Measurements from ENCODE around the gene ALG9.

The ALG9 gene

DNA sequence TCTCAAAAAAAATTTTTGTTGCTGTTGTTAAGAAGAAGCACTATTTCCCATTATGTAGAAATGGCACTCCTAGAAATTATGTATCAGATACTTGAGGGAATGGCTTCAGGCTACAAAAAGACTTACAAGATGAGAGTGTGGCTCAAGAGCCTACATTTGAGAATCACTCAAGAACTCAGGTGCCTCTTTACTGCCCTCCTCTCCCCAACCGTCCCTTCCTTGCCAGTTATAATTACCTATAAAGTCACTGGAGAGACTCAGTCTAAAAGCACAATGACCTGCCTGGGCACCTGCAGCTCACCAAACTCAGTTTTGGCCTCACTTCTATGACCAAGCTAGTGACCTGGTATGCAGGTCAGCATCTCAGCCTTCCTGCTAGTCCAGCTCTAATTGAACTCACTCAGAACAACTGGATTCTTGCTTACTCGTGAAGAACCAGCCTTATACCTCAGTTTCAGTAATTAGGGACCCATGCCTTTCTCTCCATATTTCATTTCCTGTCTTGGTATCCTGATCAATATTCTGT is 63.3 kb downstream of the ALG9 start:
- TF ChIP-seq, protein P1, sequence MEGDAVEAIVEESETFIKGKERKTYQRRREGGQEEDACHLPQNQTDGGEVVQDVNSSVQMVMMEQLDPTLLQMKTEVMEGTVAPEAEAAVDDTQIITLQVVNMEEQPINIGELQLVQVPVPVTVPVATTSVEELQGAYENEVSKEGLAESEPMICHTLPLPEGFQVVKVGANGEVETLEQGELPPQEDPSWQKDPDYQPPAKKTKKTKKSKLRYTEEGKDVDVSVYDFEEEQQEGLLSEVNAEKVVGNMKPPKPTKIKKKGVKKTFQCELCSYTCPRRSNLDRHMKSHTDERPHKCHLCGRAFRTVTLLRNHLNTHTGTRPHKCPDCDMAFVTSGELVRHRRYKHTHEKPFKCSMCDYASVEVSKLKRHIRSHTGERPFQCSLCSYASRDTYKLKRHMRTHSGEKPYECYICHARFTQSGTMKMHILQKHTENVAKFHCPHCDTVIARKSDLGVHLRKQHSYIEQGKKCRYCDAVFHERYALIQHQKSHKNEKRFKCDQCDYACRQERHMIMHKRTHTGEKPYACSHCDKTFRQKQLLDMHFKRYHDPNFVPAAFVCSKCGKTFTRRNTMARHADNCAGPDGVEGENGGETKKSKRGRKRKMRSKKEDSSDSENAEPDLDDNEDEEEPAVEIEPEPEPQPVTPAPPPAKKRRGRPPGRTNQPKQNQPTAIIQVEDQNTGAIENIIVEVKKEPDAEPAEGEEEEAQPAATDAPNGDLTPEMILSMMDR (conservative IDR thresholded peaks at IDR 0.05; ENCODE audit: low read depth, low read length), result no peak
- Histone ChIP-seq H3K4me3 (IDR thresholded peaks at IDR 0.05; ENCODE audit: insufficient read depth, low read depth, low read length) (no peak overlapping the region), H3K79me2 (ENCODE audit: insufficient read depth, low read depth) (no peaks in the 10 kb centered on the region), H2AFZ (ENCODE audit: low read depth) (no peak overlapping the region), H3K27me3 (ENCODE audit: insufficient read depth, low read depth) (no peaks in the 10 kb centered on the region), H3K27ac (no peak overlapping the region), H3K4me2 (no peak overlapping the region; the same call in 1 of the 2 replicates), H3K36me3 (ENCODE audit: insufficient read depth) (no peaks in the 10 kb centered on the region), H3K9ac (no peak overlapping the region), H3K4me1 (ENCODE audit: low read depth, poor library complexity, severe bottlenecking) (peaks cover 38% of the 10 kb centered on the region), H4K20me1 (ENCODE audit: insufficient read depth) (no peaks in the 10 kb centered on the region)

DNA sequence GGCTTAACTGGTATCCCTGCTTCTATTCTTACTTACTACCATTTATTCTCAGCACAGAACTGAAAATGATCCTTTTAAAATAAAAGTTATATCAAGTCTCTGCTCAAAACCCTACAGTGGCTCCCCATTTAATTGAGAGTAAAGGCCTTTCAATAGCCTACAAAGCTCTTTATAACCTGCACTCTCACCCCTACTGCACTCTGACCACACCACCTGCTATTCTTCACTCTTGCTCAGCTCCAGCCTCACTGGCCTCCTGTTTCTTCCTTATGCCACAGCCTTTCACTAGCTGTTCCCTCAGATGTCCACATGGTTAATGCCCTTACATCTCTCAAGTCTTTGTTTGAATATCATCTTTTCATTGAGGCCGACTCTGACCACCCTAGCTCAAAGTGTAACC is 64.3 kb downstream of the ALG9 start:
- Histone ChIP-seq H3K27me3 (ENCODE audit: insufficient read depth, low read depth) (no peaks in the 10 kb centered on the region), H3K4me3 (IDR thresholded peaks at IDR 0.05; ENCODE audit: insufficient read depth, low read depth, low read length) (no peak overlapping the region), H4K20me1 (ENCODE audit: insufficient read depth) (no peaks in the 10 kb centered on the region), H3K4me2 (no peak overlapping the region), H3K9ac (no peak overlapping the region), H3K4me1 (ENCODE audit: low read depth, poor library complexity, severe bottlenecking) (peaks cover 48% of the 10 kb centered on the region), H3K27ac (no peak overlapping the region), H2AFZ (ENCODE audit: low read depth) (no peak overlapping the region), H3K36me3 (ENCODE audit: insufficient read depth) (no peaks in the 10 kb centered on the region), H3K79me2 (ENCODE audit: insufficient read depth, low read depth) (no peaks in the 10 kb centered on the region)
- TF ChIP-seq, protein P1 (conservative IDR thresholded peaks at IDR 0.05; ENCODE audit: low read depth, low read length), result no peak

DNA sequence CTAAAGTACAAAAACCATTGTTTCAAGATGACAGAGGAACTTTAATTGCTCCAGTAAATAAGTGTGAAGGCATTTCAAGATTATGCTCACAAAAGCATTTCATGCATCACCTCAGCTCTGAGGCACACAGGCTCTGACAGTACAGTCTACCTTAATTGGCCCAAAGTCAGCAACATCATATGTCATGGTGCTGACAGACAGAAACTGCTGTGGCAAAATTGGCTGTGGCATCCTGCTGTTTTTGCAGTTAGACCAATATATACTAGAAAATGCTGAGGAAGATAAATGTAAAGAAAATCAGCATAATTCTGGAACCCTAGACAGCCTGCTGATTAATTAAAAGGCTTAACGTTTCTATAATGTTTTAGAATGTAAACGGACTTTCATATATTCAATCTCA is 70.2 kb downstream of the ALG9 start:
- no peaks in the 10 kb centered on the region for H3K36me3 ChIP-seq (ENCODE audit: insufficient read depth)
- H3K4me2 ChIP-seq, result peak overlapping the region; percentile 43
- H3K9ac ChIP-seq, result peak overlapping the region; percentile 54; the same call in 1 of the 2 replicates
- TF ChIP-seq, protein P1 (conservative IDR thresholded peaks at IDR 0.05; ENCODE audit: low read depth, low read length), result no peak
- H4K20me1 ChIP-seq (ENCODE audit: insufficient read depth), result no peaks in the 10 kb centered on the region
- peak overlapping the region; percentile 94 for H3K27ac ChIP-seq
- no peaks in the 10 kb centered on the region for H3K27me3 ChIP-seq (ENCODE audit: insufficient read depth, low read depth)
- no peak overlapping the region for H3K4me3 ChIP-seq (IDR thresholded peaks at IDR 0.05; ENCODE audit: insufficient read depth, low read depth, low read length)
- no peaks in the 10 kb centered on the region for H3K79me2 ChIP-seq (ENCODE audit: insufficient read depth, low read depth)
- H3K4me1 ChIP-seq (ENCODE audit: low read depth, poor library complexity, severe bottlenecking), result peaks cover 79% of the 10 kb centered on the region
- H2AFZ ChIP-seq (ENCODE audit: low read depth), result no peak overlapping the region

DNA sequence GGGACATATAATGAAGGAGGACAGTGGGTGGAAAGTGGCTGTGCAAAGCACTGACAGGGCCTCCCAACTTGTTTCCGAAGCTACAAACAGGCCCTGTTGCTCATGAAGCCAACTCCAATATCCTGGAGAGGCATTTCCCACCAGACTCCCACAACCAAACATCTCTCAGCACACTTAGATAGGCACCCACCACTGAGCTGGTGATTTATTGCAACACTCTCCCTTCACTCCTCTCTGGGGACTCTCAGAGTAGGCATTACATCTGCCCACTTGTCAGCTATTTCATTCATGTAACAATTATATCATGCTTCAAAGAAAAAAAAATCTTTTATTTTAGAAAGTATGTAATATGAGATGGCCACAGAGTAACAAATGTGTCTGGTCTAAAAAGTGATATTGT is 73.1 kb downstream of the ALG9 start:
- H3K36me3 ChIP-seq (ENCODE audit: insufficient read depth), result no peaks in the 10 kb centered on the region
- no peak overlapping the region for H3K27ac ChIP-seq
- no peaks in the 10 kb centered on the region for H3K79me2 ChIP-seq (ENCODE audit: insufficient read depth, low read depth)
- peaks cover 77% of the 10 kb centered on the region for H3K4me1 ChIP-seq (ENCODE audit: low read depth, poor library complexity, severe bottlenecking)
- no peak overlapping the region for H3K4me2 ChIP-seq
- no peak overlapping the region for H2AFZ ChIP-seq (ENCODE audit: low read depth)
- no peak overlapping the region for H3K9ac ChIP-seq
- H4K20me1 ChIP-seq (ENCODE audit: insufficient read depth), result no peaks in the 10 kb centered on the region
- H3K27me3 ChIP-seq (ENCODE audit: insufficient read depth, low read depth), result no peaks in the 10 kb centered on the region
- H3K4me3 ChIP-seq (IDR thresholded peaks at IDR 0.05; ENCODE audit: insufficient read depth, low read depth, low read length), result no peak overlapping the region
- TF ChIP-seq, protein P1 (conservative IDR thresholded peaks at IDR 0.05; ENCODE audit: low read depth, low read length), result no peak
